GM18951 (cell line): ENCODE results near the gene SNURF.
"Not testable (repeated sequence)": the region's sequence is repeated elsewhere in the genome, so short reads cannot be mapped to it uniquely, and the experiment has no call there.

Source experiments
- POLR2A ChIP-seq: IDR thresholded peaks from 4 replicates; pipeline ENCODE4 v1.6.1; 2011; ENCODE audit warnings: mild to moderate bottlenecking; ENCODE audit not compliant: insufficient read length, insufficient read depth; ENCODE audit errors: extremely low read depth
- in situ Hi-C: fragments of 300-500 bp; cut with MboI; formaldehyde crosslinking; loops from one replicate; pipeline ENCODE4 v1.12.0; 2022; ENCODE audit warnings: low sequenced_read_pairs, mixed read lengths, inconsistent platforms; ENCODE audit not compliant: unreplicated experiment

Gene SNURF

DNA sequence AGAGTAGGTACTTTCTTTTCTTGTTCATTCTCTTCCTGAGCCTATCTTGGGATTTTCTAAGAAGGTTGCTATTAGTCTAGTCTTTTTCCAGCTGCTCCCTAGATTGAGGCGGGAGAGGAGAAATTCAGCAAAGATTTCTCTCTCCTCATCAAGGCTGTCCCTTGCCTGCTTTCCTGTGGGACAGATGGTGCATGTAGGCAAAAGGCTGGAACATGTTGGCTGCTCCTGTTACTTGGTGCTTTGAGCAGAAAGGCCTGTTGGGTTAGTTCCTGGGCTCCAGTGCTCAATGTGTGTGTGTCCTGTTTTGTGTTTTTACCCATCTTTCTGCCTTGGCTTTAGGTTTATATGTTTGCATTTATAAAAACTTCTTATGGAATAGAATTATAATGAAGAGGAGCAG is 9.1 kb upstream of the SNURF start:
- in situ Hi-C loops: no loop called here
- no peak for TF ChIP-seq POLR2A

DNA sequence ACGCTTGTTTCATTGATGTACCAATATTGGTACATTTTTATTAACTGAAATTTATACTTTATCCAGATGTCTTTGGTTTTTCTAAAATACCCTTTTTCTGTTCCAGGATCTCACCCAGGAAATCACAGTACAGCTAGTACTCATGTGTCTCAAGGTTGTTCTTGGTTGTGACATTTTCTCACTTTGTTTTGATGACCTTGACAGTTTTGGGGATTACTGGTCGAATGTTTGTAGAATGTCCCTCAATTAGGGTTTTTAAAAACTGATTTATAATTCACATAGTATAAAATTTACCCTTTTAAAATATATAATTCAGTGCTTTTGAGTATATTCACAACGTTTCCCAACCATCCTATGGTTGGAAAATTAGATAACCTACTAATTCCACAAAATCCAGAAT is 6.3 kb upstream of the SNURF start:
- in situ Hi-C loops: no loop called here
- no peak for TF ChIP-seq POLR2A

DNA sequence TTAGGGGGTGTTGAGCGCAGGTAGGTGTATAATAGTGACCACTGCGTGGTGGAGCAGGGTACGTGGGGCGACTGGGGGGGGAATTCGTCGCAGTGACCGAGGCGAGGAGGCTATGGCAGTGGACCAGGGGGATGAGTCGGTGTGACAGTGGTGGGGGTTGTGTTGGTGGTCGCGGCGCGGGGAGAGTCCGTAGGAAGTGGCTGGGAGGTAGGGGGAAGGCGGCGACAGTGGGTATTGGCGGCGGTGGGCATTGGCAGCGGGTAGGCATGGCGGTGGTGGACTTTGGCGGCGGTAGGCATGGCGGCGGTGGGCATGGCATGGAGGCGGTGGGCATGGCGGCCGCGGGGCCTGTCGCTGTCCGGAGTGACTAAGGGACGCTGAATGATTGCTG is 739 bp downstream of the SNURF start:
- in situ Hi-C loops: no loop called here
- no peak for TF ChIP-seq POLR2A

DNA sequence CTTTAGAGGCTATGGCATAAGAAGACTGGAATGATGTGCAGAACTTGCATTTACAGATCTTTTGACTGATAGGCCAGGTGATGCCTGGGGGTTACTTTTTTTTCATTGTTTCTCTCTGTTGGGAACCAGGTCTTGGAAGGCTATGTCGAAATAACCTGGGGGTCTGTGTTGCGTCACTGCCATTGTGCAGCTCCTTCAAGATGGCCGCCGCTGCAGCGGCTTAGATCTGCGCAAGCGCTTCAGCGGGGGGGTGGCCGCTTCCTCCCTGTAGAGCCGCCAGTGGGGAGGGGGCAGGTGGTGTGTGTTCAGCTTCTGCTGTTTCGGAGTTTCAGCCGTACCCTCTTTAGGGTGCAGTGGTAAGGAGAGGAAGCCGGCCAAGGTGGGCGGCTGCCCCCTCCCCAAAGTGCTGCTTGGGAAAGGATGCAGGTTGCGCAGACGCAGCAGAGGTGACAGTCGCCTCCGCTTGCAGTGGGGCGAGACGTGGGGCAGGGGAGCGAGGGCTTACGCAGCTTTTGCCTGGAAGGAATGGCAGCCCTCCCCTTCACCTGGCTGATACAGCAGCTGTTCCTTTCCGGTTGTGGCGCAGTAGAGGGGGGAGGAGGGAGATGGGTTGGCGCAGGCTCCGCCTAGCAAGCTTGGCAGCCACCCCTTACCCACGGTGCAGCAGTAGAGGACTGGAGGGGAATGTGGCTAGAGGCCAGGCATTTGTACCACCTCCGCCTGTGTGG is 1.5 kb downstream of the SNURF start:
- TF ChIP-seq POLR2A: peak; percentile 56
- in situ Hi-C loops: no loop called here

DNA sequence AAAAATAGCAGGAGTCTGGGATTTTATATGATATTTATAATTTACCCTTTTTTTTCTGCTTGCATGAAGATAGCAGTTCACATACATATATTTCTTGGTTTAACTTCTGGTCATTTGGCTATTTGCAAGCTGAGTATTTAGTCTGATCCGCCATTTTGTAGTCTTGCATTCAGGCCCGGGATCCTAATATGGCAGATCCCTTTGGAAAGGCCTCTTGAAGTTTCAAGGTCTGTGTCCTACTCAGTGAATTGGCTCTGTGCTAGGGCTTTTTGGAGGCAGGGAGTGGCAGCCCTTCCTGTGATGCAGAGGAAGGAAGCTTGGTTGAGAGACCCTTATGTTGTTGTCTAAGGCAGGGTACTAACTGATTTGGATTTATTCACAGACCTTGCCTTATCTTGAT is 2.9 kb downstream of the SNURF start:
- in situ Hi-C loops: no loop called here

DNA sequence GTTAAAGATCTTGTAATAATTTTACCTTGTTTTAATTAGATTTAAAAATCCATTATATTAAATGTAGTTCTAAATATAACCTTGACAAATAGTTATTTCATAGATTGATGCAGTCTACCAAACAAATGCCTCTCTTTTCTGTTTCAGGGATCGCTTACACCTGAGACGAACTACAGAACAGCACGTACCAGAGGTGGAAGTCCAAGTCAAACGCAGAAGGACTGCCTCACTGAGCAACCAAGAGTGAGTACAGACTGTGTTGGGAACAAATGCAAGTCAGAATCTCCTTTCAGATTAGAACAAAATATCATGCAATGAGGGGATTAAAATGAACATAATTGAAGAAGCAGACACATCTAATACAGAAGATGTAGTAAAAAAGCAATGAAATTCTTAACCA is 7.2 kb downstream of the SNURF start:
- in situ Hi-C loops: no loop called here
- TF ChIP-seq POLR2A: no peak

More for the DNA sequence above, 2.9 kb downstream of the SNURF start:
- TF ChIP-seq POLR2A: no peak

DNA sequence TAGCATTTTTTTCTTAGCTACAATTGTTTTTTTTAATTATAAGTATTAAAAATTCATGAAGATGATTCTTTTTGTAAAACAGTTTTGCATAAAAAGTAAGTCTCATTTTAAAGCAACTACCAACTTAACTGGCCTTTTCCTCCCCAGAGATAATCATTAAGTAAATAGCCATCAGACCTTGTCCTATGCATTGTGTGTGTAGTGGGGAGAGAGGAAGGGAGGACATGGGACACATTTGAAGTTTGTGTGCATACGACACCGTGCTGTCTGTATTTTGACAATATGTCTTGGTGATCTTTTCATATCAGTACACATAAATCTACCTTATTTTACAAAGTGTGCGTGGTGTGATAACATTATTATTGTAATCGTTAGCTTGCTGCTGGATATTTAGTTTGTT is 8.1 kb downstream of the SNURF start:
- in situ Hi-C loops: no loop called here
- TF ChIP-seq POLR2A: no peak

DNA sequence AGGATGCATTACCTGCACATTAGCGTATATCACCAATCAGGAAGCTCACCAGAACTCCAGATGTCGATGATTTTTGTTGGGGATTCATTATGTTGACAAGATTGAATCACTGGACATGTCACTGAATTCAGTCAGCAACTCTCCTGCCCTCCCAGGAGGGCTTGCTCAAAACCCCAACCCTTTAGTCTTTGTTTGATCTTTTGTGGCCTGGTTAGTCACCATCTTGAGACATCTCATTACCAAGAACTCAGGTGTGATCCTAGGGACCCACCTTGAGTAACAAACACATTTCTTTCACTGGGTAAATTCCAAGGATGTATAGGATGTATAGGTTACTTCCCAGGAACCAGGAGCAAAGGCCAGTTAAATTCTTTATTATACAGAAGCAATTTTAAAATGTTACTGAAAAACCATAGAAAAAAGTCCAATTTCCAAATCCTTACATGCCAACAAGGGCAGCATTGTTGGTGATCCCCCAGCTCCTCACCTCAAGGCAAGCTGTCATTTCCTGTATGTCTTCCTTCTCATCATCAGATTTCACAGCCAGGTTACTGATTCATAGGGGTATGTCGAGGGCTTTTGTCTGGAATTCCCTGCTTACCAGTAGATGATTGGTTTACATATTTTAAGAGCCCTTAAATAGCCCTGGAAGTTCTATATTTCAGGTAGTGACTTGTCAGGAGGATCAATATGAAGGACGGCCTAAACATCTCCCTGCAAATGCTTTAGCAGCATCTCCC is 11.7 kb downstream of the SNURF start:
- in situ Hi-C loops: no loop called here
- no peak for TF ChIP-seq POLR2A

DNA sequence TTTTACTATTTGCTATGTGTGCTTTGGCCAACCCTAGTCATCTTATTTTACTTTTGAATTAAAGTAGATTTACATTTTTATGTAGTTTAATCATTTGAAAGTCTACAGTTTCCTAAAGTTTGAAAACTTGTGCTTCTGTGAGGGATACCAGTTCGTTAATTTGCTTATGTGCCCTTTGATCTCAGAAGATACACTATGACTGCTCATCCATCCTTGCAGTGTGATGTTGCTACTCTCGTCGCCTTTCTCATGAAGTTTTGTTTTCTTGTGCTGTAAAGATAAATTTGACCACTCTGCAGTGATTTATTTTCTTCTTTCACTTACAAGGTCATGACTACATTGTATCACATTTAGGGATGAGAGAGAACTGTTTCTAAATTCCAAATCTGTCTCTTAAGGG is 16.3 kb downstream of the SNURF start:
- TF ChIP-seq POLR2A: no peak
- in situ Hi-C loops: no loop called here

DNA sequence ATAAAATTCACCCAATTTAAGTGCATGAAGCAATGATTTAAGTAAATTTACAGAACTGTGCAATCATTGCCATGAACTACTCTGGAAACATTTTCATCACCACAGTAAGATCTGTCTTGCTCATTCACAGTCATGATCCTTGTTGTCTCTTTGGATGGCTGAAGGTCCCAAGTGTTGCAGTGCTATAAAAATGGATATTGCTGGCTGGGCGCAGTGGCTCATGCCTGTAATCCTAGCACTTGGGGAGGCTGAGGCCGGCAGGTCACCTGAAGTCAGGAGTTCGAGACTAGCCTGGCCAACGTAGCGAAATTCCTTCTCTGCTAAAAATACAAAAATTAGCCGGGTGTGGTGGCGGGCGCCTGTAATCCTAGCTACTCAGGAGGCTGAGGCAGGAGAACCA is 17.0 kb downstream of the SNURF start:
- TF ChIP-seq POLR2A: no peak
- in situ Hi-C loops: no loop called here

DNA sequence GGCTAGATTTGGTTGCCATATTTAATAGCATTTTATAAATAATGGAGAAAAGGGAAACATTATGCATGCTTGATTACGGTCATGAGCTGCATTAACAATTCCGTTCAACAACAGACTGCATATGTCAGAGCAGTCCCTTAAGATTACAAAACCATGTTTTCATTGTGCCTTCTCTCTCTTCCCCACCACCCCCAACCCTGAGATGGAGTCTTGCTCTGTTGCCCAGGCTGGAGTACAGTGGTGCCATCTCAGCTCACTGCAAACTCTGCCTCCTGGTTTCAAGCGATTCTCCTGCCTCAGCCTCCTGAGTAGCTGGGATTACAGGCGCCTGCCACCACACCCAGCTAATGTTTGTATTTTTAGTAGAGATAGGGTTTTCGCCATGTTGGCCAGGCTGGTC is 17.9 kb downstream of the SNURF start:
- in situ Hi-C loops: not testable (repeated sequence)

DNA sequence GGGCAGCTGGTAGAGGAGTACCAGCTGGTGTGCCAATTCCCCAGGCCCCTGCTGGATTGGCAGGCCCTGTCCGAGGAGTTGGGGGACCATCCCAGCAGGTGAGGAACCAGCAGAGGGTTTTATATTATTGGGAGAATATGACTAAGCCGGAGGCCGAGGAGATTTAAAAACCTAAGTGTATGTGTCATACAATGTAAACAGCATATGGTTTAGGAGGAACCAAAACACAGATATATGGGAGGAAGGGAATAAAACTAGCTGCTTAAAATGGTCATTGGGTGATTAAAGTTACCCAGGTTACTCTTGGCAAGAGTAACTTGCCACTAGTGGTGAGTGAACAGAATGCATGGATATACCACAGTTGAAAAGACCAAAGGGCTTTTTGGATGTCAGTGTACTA is 22.1 kb downstream of the SNURF start:
- TF ChIP-seq POLR2A: no peak
- in situ Hi-C loops: no loop called here

DNA sequence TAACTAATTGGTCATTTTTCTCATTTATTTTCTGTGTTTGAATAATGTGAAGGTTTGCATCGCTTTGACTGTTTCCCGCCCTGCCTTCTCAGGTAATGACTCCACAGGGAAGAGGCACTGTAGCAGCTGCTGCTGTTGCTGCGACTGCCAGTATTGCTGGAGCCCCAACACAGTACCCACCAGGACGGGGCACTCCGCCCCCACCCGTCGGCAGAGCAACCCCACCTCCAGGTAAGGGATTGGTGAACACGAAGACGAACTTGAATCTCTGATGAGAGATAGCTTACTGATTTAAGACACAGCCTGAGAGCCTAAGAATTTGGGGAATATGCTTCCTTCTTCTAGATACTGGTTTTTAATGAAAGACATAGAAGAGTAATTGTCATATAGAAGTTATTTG is 22.9 kb downstream of the SNURF start:
- no peak for TF ChIP-seq POLR2A
- in situ Hi-C loops: no loop called here

DNA sequence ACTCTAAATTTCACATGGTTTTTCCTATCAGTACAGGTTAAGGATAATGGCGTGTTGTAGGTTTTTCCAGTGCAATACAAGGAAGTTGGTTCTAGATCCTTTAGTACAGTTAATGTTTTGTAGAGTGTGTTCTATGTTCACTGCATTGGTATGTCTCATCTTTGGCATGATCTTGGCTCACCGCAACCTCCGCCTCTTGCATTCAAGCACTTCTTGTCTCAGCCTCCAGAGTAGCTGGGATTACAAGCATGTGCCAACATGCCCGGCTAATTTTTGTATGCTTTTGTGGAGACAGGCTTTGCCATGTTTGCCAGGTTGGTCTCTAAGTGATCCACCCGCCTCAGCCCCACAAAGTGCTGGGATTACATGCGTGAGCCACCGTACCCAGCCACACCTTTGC is 30.4 kb downstream of the SNURF start:
- no peak for TF ChIP-seq POLR2A

More for the DNA sequence above, 30.4 kb downstream of the SNURF start:
- in situ Hi-C loops: no loop called here
